K562 (cell line): ENCODE results near the gene BCL2L12. TPM values are rescaled to one million over a fixed set of nuclear protein-coding genes. Genes with fewer than 3 reads are reported as not detected.
A peak's percentile ranks its signal among the peaks of the same experiment; 100 is the strongest.

Experiments used
- BRCA1 ChIP-seq, 2 experiments: fragments of 450-650 bp in 1 of 2; sonication (generic) in 1 of 2; formaldehyde crosslinking in 1 of 2; IDR thresholded peaks; 2 replicates each; pipeline versions ENCODE4 v1.5.0 to v1.6.1; 2017 to 2020; ENCODE audit warnings: mild to moderate bottlenecking in 1 of 2, missing genetic modification reagents in 1 of 2
- DIDO1 ChIP-seq: fragments of 450-650 bp; IDR thresholded peaks from 2 replicates; pipeline ENCODE4 v1.6.1; 2016; ENCODE audit warnings: low read depth, missing biosample characterization, missing genetic modification characterization
- E2F3 ChIP-seq: fragments of 250-450 bp; sonication (Bioruptor Pico); IDR thresholded peaks from 2 replicates; pipeline ENCODE4 v1.4.0; 2020; ENCODE audit warnings: mild to moderate bottlenecking
- ETV5 ChIP-seq: sonication (generic); formaldehyde crosslinking; IDR thresholded peaks from 2 replicates; pipeline ENCODE4 v1.4.0; 2020; ENCODE audit warnings: low read depth, mild to moderate bottlenecking, missing genetic modification reagents
- FOSL1 ChIP-seq: fragments of 200-800 bp; sonication (Bioruptor generic); conservative IDR thresholded peaks from 2 replicates; pipeline ENCODE4 v1.6.1; 2016; ENCODE audit warnings: missing genetic modification characterization, missing compliant biosample characterization
- GATAD2B ChIP-seq: fragments of 450-650 bp; IDR thresholded peaks from 2 replicates; pipeline ENCODE4 v1.6.1; 2017; ENCODE audit warnings: mild to moderate bottlenecking, borderline replicate concordance
- GTF2F1 ChIP-seq: IDR thresholded peaks from 2 replicates; pipeline ENCODE4 v1.6.1; 2011; ENCODE audit warnings: low read depth, low read length, improper control_type of control experiment
- NUFIP1 ChIP-seq: fragments of 450-650 bp; IDR thresholded peaks from 2 replicates; pipeline ENCODE4 v1.6.1; 2018; ENCODE audit not compliant: partially characterized antibody
- PCBP1 ChIP-seq: fragments of 200-400 bp; formaldehyde crosslinking; IDR thresholded peaks from 2 replicates; pipeline ENCODE4 v1.6.1; 2018; ENCODE audit warnings: mild to moderate bottlenecking, low read depth, low read length; ENCODE audit not compliant: poor library complexity, severe bottlenecking
- POLR3A ChIP-seq: IDR thresholded peaks from 2 replicates; pipeline ENCODE4 v1.6.1; 2011; ENCODE audit warnings: borderline replicate concordance, mild to moderate bottlenecking, moderate library complexity; ENCODE audit not compliant: insufficient read length, insufficient read depth; ENCODE audit errors: extremely low read depth
- RBM17 ChIP-seq: fragments of 200-400 bp; formaldehyde crosslinking; IDR thresholded peaks from 2 replicates; pipeline ENCODE4 v1.6.1; 2017; ENCODE audit warnings: low read depth, mild to moderate bottlenecking, low read length, borderline replicate concordance
- SRSF1 ChIP-seq: fragments of 200-400 bp; formaldehyde crosslinking; IDR thresholded peaks from 2 replicates; pipeline ENCODE4 v1.6.1; 2017; ENCODE audit warnings: mild to moderate bottlenecking, low read depth, low read length, moderate library complexity
- ZNF121 ChIP-seq: sonication (generic); formaldehyde crosslinking; conservative IDR thresholded peaks from 2 replicates; pipeline ENCODE4 v1.8.0; 2022; ENCODE audit warnings: missing genetic modification reagents
- ZNF3 ChIP-seq: fragments of 250-450 bp; sonication (Bioruptor Pico); IDR thresholded peaks from 2 replicates; pipeline ENCODE4 v1.5.0; 2021; ENCODE audit warnings: mild to moderate bottlenecking, moderate library complexity
- ZNF586 ChIP-seq: fragments of 450-650 bp; formaldehyde crosslinking; conservative IDR thresholded peaks from 2 replicates; pipeline ENCODE4 v1.4.0; 2020; ENCODE audit warnings: mild to moderate bottlenecking, moderate library complexity
- polyA plus RNA-seq, 8 experiments: library from polyadenylated mRNA; depleted of rRNA in 4 of 8; stranded (reverse) in 5 of 8; unstranded in 3 of 8; fragments of >200 nt; fragmentation: Nextera tagmentation in 2 of 8; fragmentation: Illumina TruSeq in 1 of 8; extraction: Ambion mirVana in 2 of 8; extraction: Trizol in 1 of 8; gene quantifications; 2 replicates each; pipeline versions ENCODE4 v1.2.1 to v1.2.3, GENCODE V29; 2011 to 2014; ENCODE audit warnings: inconsistent platforms in 1 of 8, missing spikeins in 1 of 8
- total RNA-seq, 7 experiments: library from RNA; depleted of rRNA in 6 of 7; stranded (reverse); fragments of >200 nt in 6 of 7; fragmentation: Illumina TruSeq in 2 of 7; extraction: Trizol in 2 of 7; gene quantifications; 2 replicates each; pipeline versions ENCODE4 v1.2.1 to v1.2.3, GENCODE V29; 2011 to 2021; ENCODE audit warnings: low replicate concordance in 1 of 7
- TF ChIP-seq, protein P1 (sequence below): fragments of 150-350 bp; IDR thresholded peaks from 2 replicates; pipeline ENCODE4 v1.6.1; 2014; ENCODE audit warnings: low read depth, mild to moderate bottlenecking, low read length, borderline replicate concordance
- TF ChIP-seq, protein P2 (sequence below), 2 experiments: fragments of 450-650 bp in 1 of 2; sonication (generic) in 1 of 2; formaldehyde crosslinking in 1 of 2; IDR thresholded peaks in 1 of 2; conservative IDR thresholded peaks in 1 of 2; 2 replicates each; pipeline versions ENCODE4 v1.6.1 to v1.8.1; 2016 to 2023; ENCODE audit warnings: mild to moderate bottlenecking in 2 of 2, moderate library complexity in 2 of 2, inconsistent platforms in 1 of 2, missing genetic modification reagents in 1 of 2
- TF ChIP-seq, protein P3 (sequence below): fragments of 150-350 bp; conservative IDR thresholded peaks from 2 replicates; pipeline ENCODE4 v1.6.1; 2014; ENCODE audit warnings: low read length

The BCL2L12 gene
- total and polyA plus RNA-seq, 9 of the 15 experiments (the other 6 are each of a cell fraction or from before 2014, with no cell fraction given) = 7.4 to 263 (median 81.2) TPM

DNA sequence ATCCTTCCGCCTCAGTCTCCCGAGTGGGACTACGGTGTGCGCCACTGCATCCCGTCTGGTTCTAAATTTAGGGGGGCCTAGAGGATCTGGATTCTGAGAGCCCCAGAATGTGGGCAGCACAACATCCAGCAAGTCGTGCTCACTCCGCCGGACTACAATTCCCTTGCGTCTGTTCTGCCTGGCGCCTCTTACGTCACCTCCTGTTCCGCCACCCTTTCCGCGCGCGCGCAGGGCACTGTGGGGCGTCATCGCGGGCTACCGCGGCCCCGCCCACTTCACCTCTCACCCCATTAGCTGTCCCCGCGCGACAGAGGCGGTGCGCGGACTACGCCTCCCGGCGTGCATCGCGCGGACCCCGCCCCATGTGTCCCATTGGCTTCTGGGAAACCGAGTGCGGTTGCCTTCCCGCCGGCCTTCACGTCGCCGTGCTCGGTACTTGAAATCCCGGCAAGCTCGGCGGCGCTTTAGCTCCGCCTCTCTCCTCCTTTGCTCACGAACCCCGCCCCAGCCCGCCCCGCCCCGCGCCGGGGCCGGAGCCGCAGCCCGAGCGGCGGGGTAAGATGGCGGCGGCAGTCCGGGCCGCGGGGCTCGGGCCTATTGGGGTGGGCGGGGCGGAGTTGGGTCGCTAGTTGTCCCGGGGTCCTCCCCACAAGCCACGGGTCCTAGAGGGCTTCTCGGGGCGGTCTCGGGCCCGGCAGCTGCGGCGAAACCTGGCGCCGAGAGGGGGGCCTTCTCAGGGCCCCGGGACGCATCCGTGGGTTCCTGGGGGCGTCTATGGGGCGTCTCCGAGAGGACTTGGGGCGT, 23.8 kb upstream of the BCL2L12 start, which contains the start of gene SCAF1 (continued):
- TF ChIP-seq, protein P1, sequence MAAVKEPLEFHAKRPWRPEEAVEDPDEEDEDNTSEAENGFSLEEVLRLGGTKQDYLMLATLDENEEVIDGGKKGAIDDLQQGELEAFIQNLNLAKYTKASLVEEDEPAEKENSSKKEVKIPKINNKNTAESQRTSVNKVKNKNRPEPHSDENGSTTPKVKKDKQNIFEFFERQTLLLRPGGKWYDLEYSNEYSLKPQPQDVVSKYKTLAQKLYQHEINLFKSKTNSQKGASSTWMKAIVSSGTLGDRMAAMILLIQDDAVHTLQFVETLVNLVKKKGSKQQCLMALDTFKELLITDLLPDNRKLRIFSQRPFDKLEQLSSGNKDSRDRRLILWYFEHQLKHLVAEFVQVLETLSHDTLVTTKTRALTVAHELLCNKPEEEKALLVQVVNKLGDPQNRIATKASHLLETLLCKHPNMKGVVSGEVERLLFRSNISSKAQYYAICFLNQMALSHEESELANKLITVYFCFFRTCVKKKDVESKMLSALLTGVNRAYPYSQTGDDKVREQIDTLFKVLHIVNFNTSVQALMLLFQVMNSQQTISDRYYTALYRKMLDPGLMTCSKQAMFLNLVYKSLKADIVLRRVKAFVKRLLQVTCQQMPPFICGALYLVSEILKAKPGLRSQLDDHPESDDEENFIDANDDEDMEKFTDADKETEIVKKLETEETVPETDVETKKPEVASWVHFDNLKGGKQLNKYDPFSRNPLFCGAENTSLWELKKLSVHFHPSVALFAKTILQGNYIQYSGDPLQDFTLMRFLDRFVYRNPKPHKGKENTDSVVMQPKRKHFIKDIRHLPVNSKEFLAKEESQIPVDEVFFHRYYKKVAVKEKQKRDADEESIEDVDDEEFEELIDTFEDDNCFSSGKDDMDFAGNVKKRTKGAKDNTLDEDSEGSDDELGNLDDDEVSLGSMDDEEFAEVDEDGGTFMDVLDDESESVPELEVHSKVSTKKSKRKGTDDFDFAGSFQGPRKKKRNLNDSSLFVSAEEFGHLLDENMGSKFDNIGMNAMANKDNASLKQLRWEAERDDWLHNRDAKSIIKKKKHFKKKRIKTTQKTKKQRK = no peak
- TF ChIP-seq ZNF586 (CRISPR knock-in tag) (no peak), SRSF1 (no peak), BRCA1 (IDR thresholded peaks at IDR 0.05) (no peak), BRCA1 (CRISPR knock-in tag; IDR thresholded peaks at IDR 0.05) (no peak), E2F3 (CRISPR knock-in tag) (peak; percentile 79; the same call in 1 of the 2 replicates), ZNF3 (CRISPR knock-in tag) (no peak), ETV5 (CRISPR knock-in tag) (no peak), PCBP1 (no peak), GTF2F1 (no peak), GATAD2B (no peak), POLR3A (no peak), RBM17 (no peak), DIDO1 (0 out of 2 replicates have a peak, but pooled peaks have one; percentile 28), FOSL1 (peak; percentile 56; the same call in 1 of the 2 replicates), NUFIP1 (no peak), ZNF121 (CRISPR knock-in tag) (no peak)
- TF ChIP-seq, protein P2, sequence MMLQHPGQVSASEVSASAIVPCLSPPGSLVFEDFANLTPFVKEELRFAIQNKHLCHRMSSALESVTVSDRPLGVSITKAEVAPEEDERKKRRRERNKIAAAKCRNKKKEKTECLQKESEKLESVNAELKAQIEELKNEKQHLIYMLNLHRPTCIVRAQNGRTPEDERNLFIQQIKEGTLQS (IDR thresholded peaks at IDR 0.05) = peak; percentile 97
- TF ChIP-seq, protein P2 (CRISPR knock-in tag; conservative IDR thresholded peaks at IDR 0.05) = peak; percentile 92
- TF ChIP-seq, protein P3, sequence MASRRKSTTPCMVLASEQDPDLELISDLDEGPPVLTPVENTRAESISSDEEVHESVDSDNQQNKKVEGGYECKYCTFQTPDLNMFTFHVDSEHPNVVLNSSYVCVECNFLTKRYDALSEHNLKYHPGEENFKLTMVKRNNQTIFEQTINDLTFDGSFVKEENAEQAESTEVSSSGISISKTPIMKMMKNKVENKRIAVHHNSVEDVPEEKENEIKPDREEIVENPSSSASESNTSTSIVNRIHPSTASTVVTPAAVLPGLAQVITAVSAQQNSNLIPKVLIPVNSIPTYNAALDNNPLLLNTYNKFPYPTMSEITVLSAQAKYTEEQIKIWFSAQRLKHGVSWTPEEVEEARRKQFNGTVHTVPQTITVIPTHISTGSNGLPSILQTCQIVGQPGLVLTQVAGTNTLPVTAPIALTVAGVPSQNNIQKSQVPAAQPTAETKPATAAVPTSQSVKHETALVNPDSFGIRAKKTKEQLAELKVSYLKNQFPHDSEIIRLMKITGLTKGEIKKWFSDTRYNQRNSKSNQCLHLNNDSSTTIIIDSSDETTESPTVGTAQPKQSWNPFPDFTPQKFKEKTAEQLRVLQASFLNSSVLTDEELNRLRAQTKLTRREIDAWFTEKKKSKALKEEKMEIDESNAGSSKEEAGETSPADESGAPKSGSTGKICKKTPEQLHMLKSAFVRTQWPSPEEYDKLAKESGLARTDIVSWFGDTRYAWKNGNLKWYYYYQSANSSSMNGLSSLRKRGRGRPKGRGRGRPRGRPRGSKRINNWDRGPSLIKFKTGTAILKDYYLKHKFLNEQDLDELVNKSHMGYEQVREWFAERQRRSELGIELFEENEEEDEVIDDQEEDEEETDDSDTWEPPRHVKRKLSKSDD = no peak
